ENCODE measurements around the gene ZNF827.

Gene ZNF827

GRCh38 chr4:145885666-145886065 is 53.0 kb downstream of the ZNF827 start:
- peaks cover 33% of the 10 kb centered on the region for H3K4me1 Mint-ChIP-seq (ENCODE audit: low read depth)
- H3K4me3 Mint-ChIP-seq: no peak overlapping the region
- no peaks in the 10 kb centered on the region for H3K9me3 Mint-ChIP-seq (ENCODE audit: low read depth)
- no peak overlapping the region for H3K27ac Mint-ChIP-seq
- H3K27me3 Mint-ChIP-seq: no peaks in the 10 kb centered on the region
- peaks cover 15% of the 10 kb centered on the region for H3K36me3 Mint-ChIP-seq

DNA sequence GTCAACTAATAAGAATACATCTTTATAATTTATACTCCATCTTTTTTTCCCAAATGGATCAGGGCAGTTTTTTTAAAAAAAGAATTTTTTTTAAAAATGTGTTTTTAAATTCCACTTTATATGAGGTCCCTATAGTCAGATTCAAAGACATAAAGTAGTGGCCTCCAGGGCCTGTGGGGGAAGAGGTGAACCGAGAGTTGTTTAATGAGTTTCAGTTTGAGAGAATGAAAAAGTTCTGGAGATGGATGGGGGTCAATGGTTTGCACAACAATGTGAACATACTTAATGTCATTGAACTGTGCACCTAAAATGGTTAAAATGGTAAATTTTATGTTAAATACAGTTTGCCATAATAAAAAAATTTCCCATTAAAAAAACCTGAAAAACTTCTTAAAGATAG is 53.8 kb downstream of the ZNF827 start:
- Mint-ChIP-seq H3K4me1 (ENCODE audit: low read depth) (peaks cover 36% of the 10 kb centered on the region), H3K4me3 (no peak overlapping the region), H3K36me3 (peaks cover 18% of the 10 kb centered on the region), H3K27me3 (no peaks in the 10 kb centered on the region), H3K27ac (no peak overlapping the region), H3K9me3 (ENCODE audit: low read depth) (no peaks in the 10 kb centered on the region)

DNA sequence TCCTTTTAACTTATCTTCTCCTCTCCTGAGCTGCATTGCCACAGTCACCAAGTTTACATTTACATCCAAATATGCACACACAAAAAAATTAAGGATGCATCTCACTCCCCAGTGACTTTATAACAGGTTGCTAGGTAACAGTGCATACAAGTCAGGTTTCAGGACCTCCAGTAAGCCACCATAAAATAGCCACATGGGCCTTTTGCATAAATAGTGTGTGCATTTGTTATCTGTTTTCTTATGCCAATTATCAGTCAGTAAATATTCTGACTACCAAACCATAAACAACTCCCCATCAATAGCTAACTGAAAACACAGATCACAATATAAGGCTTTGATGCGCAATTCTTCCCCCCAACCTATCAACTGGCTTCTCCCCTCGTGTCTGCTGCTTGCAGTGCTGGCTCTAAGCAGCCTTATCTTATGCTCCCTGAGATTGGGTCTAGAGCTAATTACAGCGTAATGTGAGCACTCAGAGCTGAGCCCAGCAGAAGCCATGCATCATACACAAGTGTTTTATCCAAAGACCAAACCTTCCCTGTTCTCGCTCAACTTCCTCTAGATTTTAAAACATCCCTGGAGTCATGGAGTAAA is 55.4 kb downstream of the ZNF827 start:
- Mint-ChIP-seq H3K27ac (no peak overlapping the region), H3K9me3 (ENCODE audit: low read depth) (no peaks in the 10 kb centered on the region), H3K4me1 (ENCODE audit: low read depth) (peaks cover 37% of the 10 kb centered on the region), H3K27me3 (no peaks in the 10 kb centered on the region), H3K4me3 (no peak overlapping the region), H3K36me3 (peaks cover 15% of the 10 kb centered on the region)

GRCh38 chr4:145882604-145883003 is 56.0 kb downstream of the ZNF827 start:
- Mint-ChIP-seq H3K27ac (no peak overlapping the region), H3K9me3 (ENCODE audit: low read depth) (no peaks in the 10 kb centered on the region), H3K36me3 (peaks cover 14% of the 10 kb centered on the region), H3K4me3 (no peak overlapping the region), H3K4me1 (ENCODE audit: low read depth) (peaks cover 36% of the 10 kb centered on the region), H3K27me3 (no peaks in the 10 kb centered on the region)

GRCh38 chr4:145881989-145882388 is 56.6 kb downstream of the ZNF827 start:
- H3K9me3 Mint-ChIP-seq (ENCODE audit: low read depth): no peaks in the 10 kb centered on the region
- H3K4me1 Mint-ChIP-seq (ENCODE audit: low read depth): peaks cover 36% of the 10 kb centered on the region
- no peak overlapping the region for H3K4me3 Mint-ChIP-seq
- peaks cover 15% of the 10 kb centered on the region for H3K36me3 Mint-ChIP-seq
- H3K27ac Mint-ChIP-seq: no peak overlapping the region
- no peaks in the 10 kb centered on the region for H3K27me3 Mint-ChIP-seq

GRCh38 chr4:145881576-145881975 is 57.0 kb downstream of the ZNF827 start:
- Mint-ChIP-seq H3K9me3 (ENCODE audit: low read depth) (no peaks in the 10 kb centered on the region), H3K4me3 (no peak overlapping the region), H3K27me3 (no peaks in the 10 kb centered on the region), H3K36me3 (peaks cover 20% of the 10 kb centered on the region), H3K27ac (no peak overlapping the region), H3K4me1 (ENCODE audit: low read depth) (peaks cover 36% of the 10 kb centered on the region)

DNA sequence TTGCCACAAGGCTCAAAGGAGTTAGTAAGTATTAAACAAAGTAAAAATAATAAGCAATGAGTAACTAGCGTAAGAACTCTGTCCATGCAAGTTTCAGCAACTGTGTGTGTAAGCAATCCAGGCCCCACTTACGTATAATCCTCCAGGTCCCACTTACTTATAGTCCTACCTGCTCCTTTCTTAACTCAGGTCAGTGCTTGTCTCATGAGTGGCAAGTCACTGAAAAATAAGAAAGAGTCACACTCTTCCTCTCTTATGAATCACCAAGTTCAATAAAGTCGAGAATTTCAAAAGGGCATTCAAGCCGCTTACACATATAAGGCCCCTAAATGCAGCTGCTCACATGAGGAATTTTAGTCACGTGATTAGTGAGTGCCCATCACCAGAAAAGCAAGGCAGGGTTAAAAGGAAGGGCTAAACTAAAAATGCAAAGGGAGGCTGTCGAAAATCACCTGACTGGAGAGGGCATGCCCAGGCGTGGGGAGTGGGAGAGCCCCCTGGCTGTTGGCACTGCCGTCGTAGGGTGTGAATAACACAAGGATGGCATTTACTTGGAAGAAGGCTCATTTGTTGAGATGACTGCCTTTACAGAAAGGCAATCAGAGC is 58.2 kb downstream of the ZNF827 start:
- Mint-ChIP-seq H3K4me1 (ENCODE audit: low read depth) (peaks cover 33% of the 10 kb centered on the region), H3K36me3 (peaks cover 19% of the 10 kb centered on the region), H3K27me3 (no peaks in the 10 kb centered on the region), H3K9me3 (ENCODE audit: low read depth) (no peaks in the 10 kb centered on the region), H3K4me3 (no peak overlapping the region), H3K27ac (peak overlapping the region; percentile 22)

- peaks cover 19% of the 10 kb centered on the region for H3K36me3 Mint-ChIP-seq
- H3K27me3 Mint-ChIP-seq: no peaks in the 10 kb centered on the region
- no peaks in the 10 kb centered on the region for H3K9me3 Mint-ChIP-seq (ENCODE audit: low read depth)
- no peak overlapping the region for H3K4me3 Mint-ChIP-seq
- H3K27ac Mint-ChIP-seq: no peak overlapping the region
- H3K4me1 Mint-ChIP-seq (ENCODE audit: low read depth): peaks cover 35% of the 10 kb centered on the region
Measured at GRCh38 chr4:145879598-145879997, 59.0 kb downstream of the ZNF827 start.

DNA sequence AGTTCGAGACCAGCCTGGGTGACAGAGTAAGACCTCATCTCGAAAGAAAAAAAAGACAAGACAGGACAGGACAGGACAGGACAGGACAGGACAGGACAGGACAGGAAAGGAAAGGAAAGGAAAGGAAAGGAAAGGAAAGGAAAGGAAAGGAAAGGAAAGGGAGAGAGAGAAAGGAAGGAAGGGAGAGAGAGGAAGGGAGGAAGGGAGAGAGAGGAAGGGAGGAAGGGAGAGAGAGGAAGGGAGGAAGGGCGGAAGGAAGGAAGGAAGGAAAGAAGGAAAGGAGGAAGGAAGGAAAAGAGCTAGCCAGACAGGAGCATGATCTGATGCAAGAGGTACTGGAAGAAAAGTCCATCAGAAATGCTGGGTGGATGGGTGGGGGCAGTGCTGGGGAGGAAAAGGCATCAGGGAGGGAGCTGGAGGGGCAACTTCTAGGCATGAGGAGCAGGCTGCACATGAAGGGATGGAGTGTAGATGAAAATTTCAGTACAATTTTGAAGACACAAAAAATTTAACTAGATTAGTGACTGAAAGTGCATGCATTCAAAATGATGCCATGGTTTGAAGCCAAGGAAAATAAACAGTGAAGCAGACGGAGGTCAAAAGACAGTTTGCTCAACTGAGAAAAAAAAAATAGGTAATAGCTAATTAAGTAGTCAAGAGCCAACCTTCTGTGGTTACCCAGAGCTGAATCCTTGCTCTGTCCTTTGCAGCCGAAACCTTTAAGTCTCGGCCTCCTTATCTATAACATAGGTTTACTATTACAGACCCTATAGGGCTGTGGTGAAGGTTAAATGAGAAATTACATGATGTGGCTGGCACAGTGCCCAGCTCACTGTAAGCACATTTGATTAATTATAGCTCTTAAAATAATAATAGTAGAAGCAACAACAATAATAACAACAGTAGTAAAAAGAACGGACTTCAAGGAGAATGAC is 59.9 kb downstream of the ZNF827 start:
- Mint-ChIP-seq H3K9me3 (ENCODE audit: low read depth) (no peaks in the 10 kb centered on the region), H3K4me1 (ENCODE audit: low read depth) (peaks cover 31% of the 10 kb centered on the region), H3K36me3 (peaks cover 19% of the 10 kb centered on the region), H3K27me3 (no peaks in the 10 kb centered on the region), H3K27ac (no peak overlapping the region), H3K4me3 (no peak overlapping the region)

GRCh38 chr4:145876531-145877180 is 62.0 kb downstream of the ZNF827 start:
- Mint-ChIP-seq H3K36me3 (peaks cover 26% of the 10 kb centered on the region), H3K27me3 (no peaks in the 10 kb centered on the region), H3K4me3 (no peak overlapping the region)

GRCh38 chr4:145873901-145874300 is 64.7 kb downstream of the ZNF827 start:
- Mint-ChIP-seq H3K4me1 (ENCODE audit: low read depth) (peaks cover 28% of the 10 kb centered on the region), H3K4me3 (no peak overlapping the region), H3K9me3 (ENCODE audit: low read depth) (no peaks in the 10 kb centered on the region), H3K36me3 (peaks cover 19% of the 10 kb centered on the region), H3K27me3 (no peaks in the 10 kb centered on the region), H3K27ac (no peak overlapping the region)

More at GRCh38 chr4:145876531-145877180, 62.0 kb downstream of the ZNF827 start:
- no peaks in the 10 kb centered on the region for H3K9me3 Mint-ChIP-seq (ENCODE audit: low read depth)
- peaks cover 19% of the 10 kb centered on the region for H3K4me1 Mint-ChIP-seq (ENCODE audit: low read depth)
- H3K27ac Mint-ChIP-seq: no peak overlapping the region

GRCh38 chr4:145871209-145871608 is 67.4 kb downstream of the ZNF827 start:
- H3K27me3 Mint-ChIP-seq: no peaks in the 10 kb centered on the region
- peaks cover 14% of the 10 kb centered on the region for H3K36me3 Mint-ChIP-seq
- H3K27ac Mint-ChIP-seq: no peak overlapping the region
- no peak overlapping the region for H3K4me3 Mint-ChIP-seq
- no peaks in the 10 kb centered on the region for H3K9me3 Mint-ChIP-seq (ENCODE audit: low read depth)
- peaks cover 35% of the 10 kb centered on the region for H3K4me1 Mint-ChIP-seq (ENCODE audit: low read depth)

DNA sequence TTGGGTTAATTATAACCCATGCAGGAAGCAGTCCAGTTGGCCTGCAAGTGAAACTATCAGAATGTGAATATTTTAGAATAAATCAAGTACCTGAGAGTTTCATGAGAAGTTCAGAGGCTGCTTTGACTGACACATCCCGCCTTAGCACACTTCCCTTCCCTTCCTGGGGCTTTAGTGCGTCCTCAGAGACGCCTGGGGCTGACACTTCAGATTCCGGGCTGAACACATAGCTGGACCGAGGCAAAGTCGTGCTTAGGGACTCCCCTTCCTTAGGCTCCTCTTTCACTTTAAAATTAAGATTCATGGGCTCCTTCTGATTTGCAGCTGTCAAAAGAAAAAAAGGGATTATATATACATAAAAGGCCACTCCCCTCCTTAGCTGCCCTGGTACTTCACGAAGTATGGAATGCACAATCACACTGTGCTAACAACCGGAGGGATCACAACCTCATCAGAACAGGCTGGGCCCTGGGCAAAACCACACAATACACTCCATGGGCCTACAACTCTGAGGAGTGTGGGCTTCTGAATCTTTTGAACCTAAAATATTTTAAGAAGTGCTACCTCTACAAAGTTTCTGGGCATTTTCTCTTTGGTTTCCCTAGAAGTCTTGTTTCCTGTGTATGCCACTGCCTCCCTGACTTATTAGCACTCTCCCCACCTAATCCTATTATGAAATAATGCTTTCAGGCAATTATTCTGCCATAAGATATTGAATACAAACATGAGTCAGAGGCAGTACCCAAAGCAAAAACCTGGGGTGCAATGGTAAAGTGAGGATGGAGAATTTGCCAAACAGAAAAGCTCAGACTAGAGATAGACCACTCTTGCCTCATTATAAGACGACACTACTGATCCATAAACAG is 68.2 kb downstream of the ZNF827 start:
- Mint-ChIP-seq H3K9me3 (ENCODE audit: low read depth) (no peaks in the 10 kb centered on the region), H3K27me3 (no peaks in the 10 kb centered on the region), H3K36me3 (peaks cover 17% of the 10 kb centered on the region)

More for the DNA sequence above, 68.2 kb downstream of the ZNF827 start:
- Mint-ChIP-seq H3K4me1 (ENCODE audit: low read depth) (peaks cover 43% of the 10 kb centered on the region), H3K4me3 (no peak overlapping the region), H3K27ac (no peak overlapping the region)

Measured in activated naive CD8-positive, alpha-beta T cell (primary cell).